SK-N-SH treated with all-trans-retinoic acid at 6 μM for 48 hours (cell line): ENCODE measurements around the gene METTL17.

Experiments
- ATAC-seq: fragments of 200-7000 bp; cut with Tn5 transposase; 3 replicates; pipeline ENCODE4 v1.9.1; 2020; ENCODE audit warnings: mild to moderate bottlenecking, moderate library complexity
- BACH2 ChIP-seq: fragments of 250-450 bp; sonication (Bioruptor Pico); IDR thresholded peaks from 2 replicates; pipeline ENCODE4 v1.9.0; 2021; ENCODE audit warnings: mild to moderate bottlenecking, borderline replicate concordance
- CSDC2 ChIP-seq: fragments of 250-450 bp; sonication (Bioruptor Pico); IDR thresholded peaks from 2 replicates; pipeline ENCODE4 v1.5.0; 2020; ENCODE audit warnings: mild to moderate bottlenecking, moderate library complexity
- ESRRG ChIP-seq: fragments of 250-450 bp; sonication (Bioruptor Pico); IDR thresholded peaks from 2 replicates; pipeline ENCODE4 v1.6.1; 2021; ENCODE audit warnings: mild to moderate bottlenecking
- GLIS3 ChIP-seq: fragments of 250-450 bp; sonication (Bioruptor Pico); IDR thresholded peaks from 2 replicates; pipeline ENCODE4 v1.5.0; 2020; ENCODE audit warnings: mild to moderate bottlenecking, moderate library complexity
- OSR1 ChIP-seq: fragments of 250-450 bp; sonication (Bioruptor Pico); IDR thresholded peaks from 2 replicates; pipeline ENCODE4 v1.8.0; 2022; ENCODE audit warnings: moderate library complexity, mild to moderate bottlenecking, inconsistent platforms
- PPARA ChIP-seq: fragments of 250-450 bp; sonication (Bioruptor Pico); IDR thresholded peaks from 2 replicates; pipeline ENCODE4 v1.5.0; 2020; ENCODE audit warnings: mild to moderate bottlenecking, borderline replicate concordance
- RARB ChIP-seq: fragments of 250-450 bp; sonication (Bioruptor Pico); IDR thresholded peaks from 2 replicates; pipeline ENCODE4 v1.8.0; 2021; ENCODE audit warnings: mild to moderate bottlenecking, moderate library complexity
- TCF4 ChIP-seq: fragments of 250-450 bp; sonication (Bioruptor Pico); IDR thresholded peaks from 2 replicates; pipeline ENCODE4 v1.8.0; 2021; ENCODE audit warnings: mild to moderate bottlenecking, moderate library complexity, borderline replicate concordance
- TOX ChIP-seq: fragments of 250-450 bp; sonication (Bioruptor Pico); IDR thresholded peaks from 2 replicates; pipeline ENCODE4 v1.8.0; 2021; ENCODE audit warnings: mild to moderate bottlenecking, moderate library complexity, borderline replicate concordance
- ZFP3 ChIP-seq: fragments of 250-450 bp; sonication (Bioruptor Pico); IDR thresholded peaks from 2 replicates; pipeline ENCODE4 v1.5.0; 2020; ENCODE audit warnings: mild to moderate bottlenecking, moderate library complexity
- ZFP30 ChIP-seq: fragments of 450-650 bp; formaldehyde crosslinking; IDR thresholded peaks from 2 replicates; pipeline ENCODE4 v1.5.0; 2022; ENCODE audit warnings: mild to moderate bottlenecking, moderate library complexity
- ZNF565 ChIP-seq: fragments of 450-650 bp; formaldehyde crosslinking; conservative IDR thresholded peaks from 2 replicates; pipeline ENCODE4 v1.5.0; 2020; ENCODE audit warnings: low read depth, mild to moderate bottlenecking, moderate library complexity
- ZNF70 ChIP-seq: fragments of 450-650 bp; formaldehyde crosslinking; IDR thresholded peaks from 2 replicates; pipeline ENCODE4 v1.5.0; 2020; ENCODE audit warnings: mild to moderate bottlenecking, moderate library complexity
- ZNF8 ChIP-seq: fragments of 450-650 bp; formaldehyde crosslinking; IDR thresholded peaks from 2 replicates; pipeline ENCODE4 v1.5.0; 2020; ENCODE audit warnings: mild to moderate bottlenecking, moderate library complexity
- TF ChIP-seq, protein P1 (sequence below): fragments of 250-450 bp; sonication (Bioruptor Pico); IDR thresholded peaks from 2 replicates; pipeline ENCODE4 v1.5.0; 2020; ENCODE audit warnings: mild to moderate bottlenecking, moderate library complexity
- TF ChIP-seq, protein P2 (sequence below): fragments of 250-450 bp; sonication (Bioruptor Pico); IDR thresholded peaks from 2 replicates; pipeline ENCODE4 v1.8.0; 2020; ENCODE audit warnings: mild to moderate bottlenecking, moderate library complexity, borderline replicate concordance
- TF ChIP-seq, protein P3 (sequence below): fragments of 250-450 bp; sonication (Bioruptor Pico); IDR thresholded peaks from 2 replicates; pipeline ENCODE4 v1.5.1; 2020; ENCODE audit warnings: low read depth, mild to moderate bottlenecking, moderate library complexity
- TF ChIP-seq, protein P4 (sequence below): fragments of 250-450 bp; sonication (Bioruptor Pico); IDR thresholded peaks from 2 replicates; pipeline ENCODE4 v1.8.0; 2021; ENCODE audit warnings: low read depth, mild to moderate bottlenecking, moderate library complexity, borderline replicate concordance
- TF ChIP-seq, protein P5 (sequence below): fragments of 250-450 bp; sonication (Bioruptor Pico); IDR thresholded peaks from 2 replicates; pipeline ENCODE4 v1.5.1; 2021; ENCODE audit warnings: mild to moderate bottlenecking, moderate library complexity

Gene METTL17

DNA sequence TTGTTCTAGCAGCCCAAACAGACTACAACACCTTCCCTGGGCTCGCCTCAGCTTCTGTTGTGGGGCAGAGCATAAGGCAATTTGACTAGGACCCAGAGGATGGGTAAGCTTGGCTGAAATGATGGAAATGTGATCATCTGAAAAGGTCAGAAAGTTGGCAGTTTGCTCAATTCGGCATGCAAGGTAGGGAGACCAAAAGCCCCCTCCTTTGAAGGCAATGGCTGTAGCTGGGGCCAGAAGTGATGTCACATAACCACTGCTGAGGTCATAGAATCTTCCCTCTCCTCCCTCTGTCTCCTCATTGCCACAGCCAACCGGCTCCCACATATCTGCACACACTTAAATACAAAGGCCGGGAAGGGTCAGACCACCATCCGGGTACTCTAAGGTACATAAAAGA lies 40.1 kb downstream of the METTL17 start, which contains the start of gene TPPP2:
TSS of gene TPPP2 (plus strand) at position 301 of the 400 bp plus-strand sequence. CDS start 365 bp downstream, outside the sequence.
- no peak for ATAC-seq
- TF ChIP-seq TCF4 (no peak), GLIS3 (CRISPR knock-in tag) (no peak), ESRRG (CRISPR knock-in tag) (no peak), ZNF565 (CRISPR knock-in tag) (no peak), CSDC2 (CRISPR knock-in tag) (no peak), BACH2 (CRISPR knock-in tag) (no peak), OSR1 (no peak), ZNF70 (CRISPR knock-in tag) (no peak), ZNF8 (no peak), ZFP30 (CRISPR knock-in tag) (no peak), PPARA (CRISPR knock-in tag) (no peak), RARB (CRISPR knock-in tag) (no peak)
- TF ChIP-seq, protein P1, sequence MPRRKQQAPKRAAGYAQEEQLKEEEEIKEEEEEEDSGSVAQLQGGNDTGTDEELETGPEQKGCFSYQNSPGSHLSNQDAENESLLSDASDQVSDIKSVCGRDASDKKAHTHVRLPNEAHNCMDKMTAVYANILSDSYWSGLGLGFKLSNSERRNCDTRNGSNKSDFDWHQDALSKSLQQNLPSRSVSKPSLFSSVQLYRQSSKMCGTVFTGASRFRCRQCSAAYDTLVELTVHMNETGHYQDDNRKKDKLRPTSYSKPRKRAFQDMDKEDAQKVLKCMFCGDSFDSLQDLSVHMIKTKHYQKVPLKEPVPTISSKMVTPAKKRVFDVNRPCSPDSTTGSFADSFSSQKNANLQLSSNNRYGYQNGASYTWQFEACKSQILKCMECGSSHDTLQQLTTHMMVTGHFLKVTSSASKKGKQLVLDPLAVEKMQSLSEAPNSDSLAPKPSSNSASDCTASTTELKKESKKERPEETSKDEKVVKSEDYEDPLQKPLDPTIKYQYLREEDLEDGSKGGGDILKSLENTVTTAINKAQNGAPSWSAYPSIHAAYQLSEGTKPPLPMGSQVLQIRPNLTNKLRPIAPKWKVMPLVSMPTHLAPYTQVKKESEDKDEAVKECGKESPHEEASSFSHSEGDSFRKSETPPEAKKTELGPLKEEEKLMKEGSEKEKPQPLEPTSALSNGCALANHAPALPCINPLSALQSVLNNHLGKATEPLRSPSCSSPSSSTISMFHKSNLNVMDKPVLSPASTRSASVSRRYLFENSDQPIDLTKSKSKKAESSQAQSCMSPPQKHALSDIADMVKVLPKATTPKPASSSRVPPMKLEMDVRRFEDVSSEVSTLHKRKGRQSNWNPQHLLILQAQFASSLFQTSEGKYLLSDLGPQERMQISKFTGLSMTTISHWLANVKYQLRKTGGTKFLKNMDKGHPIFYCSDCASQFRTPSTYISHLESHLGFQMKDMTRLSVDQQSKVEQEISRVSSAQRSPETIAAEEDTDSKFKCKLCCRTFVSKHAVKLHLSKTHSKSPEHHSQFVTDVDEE = no peak
- TF ChIP-seq, protein P2, sequence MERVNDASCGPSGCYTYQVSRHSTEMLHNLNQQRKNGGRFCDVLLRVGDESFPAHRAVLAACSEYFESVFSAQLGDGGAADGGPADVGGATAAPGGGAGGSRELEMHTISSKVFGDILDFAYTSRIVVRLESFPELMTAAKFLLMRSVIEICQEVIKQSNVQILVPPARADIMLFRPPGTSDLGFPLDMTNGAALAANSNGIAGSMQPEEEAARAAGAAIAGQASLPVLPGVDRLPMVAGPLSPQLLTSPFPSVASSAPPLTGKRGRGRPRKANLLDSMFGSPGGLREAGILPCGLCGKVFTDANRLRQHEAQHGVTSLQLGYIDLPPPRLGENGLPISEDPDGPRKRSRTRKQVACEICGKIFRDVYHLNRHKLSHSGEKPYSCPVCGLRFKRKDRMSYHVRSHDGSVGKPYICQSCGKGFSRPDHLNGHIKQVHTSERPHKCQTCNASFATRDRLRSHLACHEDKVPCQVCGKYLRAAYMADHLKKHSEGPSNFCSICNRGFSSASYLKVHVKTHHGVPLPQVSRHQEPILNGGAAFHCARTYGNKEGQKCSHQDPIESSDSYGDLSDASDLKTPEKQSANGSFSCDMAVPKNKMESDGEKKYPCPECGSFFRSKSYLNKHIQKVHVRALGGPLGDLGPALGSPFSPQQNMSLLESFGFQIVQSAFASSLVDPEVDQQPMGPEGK = no peak
- TF ChIP-seq, protein P3, sequence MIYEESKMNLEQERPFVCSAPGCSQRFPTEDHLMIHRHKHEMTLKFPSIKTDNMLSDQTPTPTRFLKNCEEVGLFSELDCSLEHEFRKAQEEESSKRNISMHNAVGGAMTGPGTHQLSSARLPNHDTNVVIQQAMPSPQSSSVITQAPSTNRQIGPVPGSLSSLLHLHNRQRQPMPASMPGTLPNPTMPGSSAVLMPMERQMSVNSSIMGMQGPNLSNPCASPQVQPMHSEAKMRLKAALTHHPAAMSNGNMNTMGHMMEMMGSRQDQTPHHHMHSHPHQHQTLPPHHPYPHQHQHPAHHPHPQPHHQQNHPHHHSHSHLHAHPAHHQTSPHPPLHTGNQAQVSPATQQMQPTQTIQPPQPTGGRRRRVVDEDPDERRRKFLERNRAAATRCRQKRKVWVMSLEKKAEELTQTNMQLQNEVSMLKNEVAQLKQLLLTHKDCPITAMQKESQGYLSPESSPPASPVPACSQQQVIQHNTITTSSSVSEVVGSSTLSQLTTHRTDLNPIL (CRISPR knock-in tag) = no peak

DNA sequence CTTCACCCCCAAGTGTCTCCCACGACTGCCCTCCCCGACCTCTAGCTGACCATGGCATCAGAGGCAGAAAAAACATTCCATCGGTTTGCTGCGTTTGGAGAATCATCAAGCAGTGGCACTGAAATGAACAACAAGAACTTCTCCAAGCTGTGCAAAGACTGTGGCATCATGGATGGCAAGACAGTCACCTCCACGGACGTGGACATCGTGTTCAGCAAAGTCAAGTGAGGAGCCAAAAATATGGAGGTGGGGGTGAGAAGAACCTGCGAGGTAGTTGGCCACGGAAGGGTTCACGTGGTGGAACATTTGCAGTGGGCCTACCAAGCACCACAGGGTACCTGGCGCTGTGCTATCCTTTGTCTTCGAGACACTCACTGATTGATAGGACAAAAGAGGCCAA lies 40.8 kb downstream of the METTL17 start:
- ATAC-seq = no peak
- TF ChIP-seq, protein P4, sequence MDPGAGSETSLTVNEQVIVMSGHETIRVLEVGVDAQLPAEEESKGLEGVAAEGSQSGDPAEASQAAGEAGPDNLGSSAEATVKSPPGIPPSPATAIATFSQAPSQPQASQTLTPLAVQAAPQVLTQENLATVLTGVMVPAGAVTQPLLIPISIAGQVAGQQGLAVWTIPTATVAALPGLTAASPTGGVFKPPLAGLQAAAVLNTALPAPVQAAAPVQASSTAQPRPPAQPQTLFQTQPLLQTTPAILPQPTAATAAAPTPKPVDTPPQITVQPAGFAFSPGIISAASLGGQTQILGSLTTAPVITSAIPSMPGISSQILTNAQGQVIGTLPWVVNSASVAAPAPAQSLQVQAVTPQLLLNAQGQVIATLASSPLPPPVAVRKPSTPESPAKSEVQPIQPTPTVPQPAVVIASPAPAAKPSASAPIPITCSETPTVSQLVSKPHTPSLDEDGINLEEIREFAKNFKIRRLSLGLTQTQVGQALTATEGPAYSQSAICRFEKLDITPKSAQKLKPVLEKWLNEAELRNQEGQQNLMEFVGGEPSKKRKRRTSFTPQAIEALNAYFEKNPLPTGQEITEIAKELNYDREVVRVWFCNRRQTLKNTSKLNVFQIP (CRISPR knock-in tag) = no peak

DNA sequence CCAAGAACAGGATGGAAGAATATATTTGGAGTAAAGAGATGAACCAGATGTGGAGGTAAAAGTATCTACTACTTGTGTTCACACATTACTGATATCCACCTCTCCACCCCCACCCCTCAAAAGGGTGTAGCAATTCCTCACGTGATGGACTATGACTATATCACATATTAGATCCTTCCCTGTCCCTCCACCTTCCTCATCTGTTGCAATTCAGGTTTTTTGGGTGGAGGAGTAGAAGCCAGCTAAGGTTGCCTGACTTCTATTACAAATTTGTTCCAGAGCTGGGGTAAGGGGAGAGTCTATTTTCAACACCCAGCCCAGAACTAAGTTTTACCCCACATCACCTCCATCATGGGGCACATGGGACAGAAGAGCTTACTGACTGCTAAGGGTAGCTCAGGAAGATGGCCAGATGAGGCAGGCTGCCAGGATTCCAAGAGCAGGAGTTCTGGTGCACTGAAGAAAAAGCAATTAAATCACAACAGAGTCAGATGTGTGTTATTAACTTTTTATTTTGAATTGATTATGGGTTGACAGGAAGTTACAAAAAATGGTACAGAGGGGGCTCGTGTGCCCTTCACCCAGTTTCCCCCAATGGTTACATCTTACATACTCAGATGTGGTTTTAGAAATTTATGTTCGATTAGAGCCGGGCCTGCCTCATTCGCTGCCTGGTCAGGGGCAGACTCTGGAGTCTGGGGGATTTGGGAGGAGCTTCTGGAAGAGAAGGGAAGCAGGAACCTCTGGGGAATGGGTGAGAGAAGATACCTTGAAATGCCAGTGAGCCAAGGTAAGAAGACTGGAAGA lies 42.7 kb downstream of the METTL17 start:
- ATAC-seq = no peak
- TF ChIP-seq, protein P5, sequence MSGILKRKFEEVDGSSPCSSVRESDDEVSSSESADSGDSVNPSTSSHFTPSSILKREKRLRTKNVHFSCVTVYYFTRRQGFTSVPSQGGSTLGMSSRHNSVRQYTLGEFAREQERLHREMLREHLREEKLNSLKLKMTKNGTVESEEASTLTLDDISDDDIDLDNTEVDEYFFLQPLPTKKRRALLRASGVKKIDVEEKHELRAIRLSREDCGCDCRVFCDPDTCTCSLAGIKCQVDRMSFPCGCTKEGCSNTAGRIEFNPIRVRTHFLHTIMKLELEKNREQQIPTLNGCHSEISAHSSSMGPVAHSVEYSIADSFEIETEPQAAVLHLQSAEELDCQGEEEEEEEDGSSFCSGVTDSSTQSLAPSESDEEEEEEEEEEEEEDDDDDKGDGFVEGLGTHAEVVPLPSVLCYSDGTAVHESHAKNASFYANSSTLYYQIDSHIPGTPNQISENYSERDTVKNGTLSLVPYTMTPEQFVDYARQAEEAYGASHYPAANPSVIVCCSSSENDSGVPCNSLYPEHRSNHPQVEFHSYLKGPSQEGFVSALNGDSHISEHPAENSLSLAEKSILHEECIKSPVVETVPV (CRISPR knock-in tag) = no peak
- TF ChIP-seq, protein P3 (CRISPR knock-in tag) = no peak
- TF ChIP-seq, protein P1 = no peak
- no peak for TF ChIP-seq ZFP3 (CRISPR knock-in tag)
- TF ChIP-seq RARB (CRISPR knock-in tag) = no peak
- TF ChIP-seq TCF4 = no peak
- TF ChIP-seq ZNF565 (CRISPR knock-in tag) = no peak
- no peak for TF ChIP-seq ESRRG (CRISPR knock-in tag)
- TF ChIP-seq, protein P2 = no peak
- TF ChIP-seq BACH2 (CRISPR knock-in tag) = no peak
- TF ChIP-seq TOX = no peak
